Fibroblast of villous mesenchyme (primary cell): Measurements from ENCODE around the gene PRDM15. TPM values are rescaled to one million over a fixed set of nuclear protein-coding genes. Genes with fewer than 3 reads are reported as not detected.

Source experiments
- DNase-seq: peaks from one replicate; pipeline ENCODE4 v3.0.0-alpha.2; 2010; ENCODE audit warnings: low read depth
- H3K4me3 ChIP-seq: 2 replicates; pipeline ENCODE4 v1.5.1; 2011; ENCODE audit warnings: low read depth, mild to moderate bottlenecking, low read length
- CTCF ChIP-seq: IDR thresholded peaks from 2 replicates; pipeline ENCODE4 v1.5.1; 2012; ENCODE audit warnings: low read depth, mild to moderate bottlenecking, low read length; ENCODE audit not compliant: insufficient read depth
- small RNA-seq: library from RNA; depleted of rRNA; stranded (forward); fragments of <200 nt; gene quantifications from one replicate; pipeline ENCODE3, GENCODE V24; 2012
- total RNA-seq: library from RNA; depleted of rRNA; stranded (reverse); fragments of >200 nt; gene quantifications from 2 replicates; pipeline ENCODE4 v1.2.3, GENCODE V29; 2012

The PRDM15 gene
- total RNA-seq, 1 donor, result 5.2 TPM

- no peak for DNase-seq
- no peak for TF ChIP-seq CTCF
- H3K4me3 ChIP-seq, result no peak overlapping the region
Measured at GRCh38 chr21:41751611-41752011, 127.5 kb downstream of the PRDM15 start.

GRCh38 chr21:41750532-41751151, 128.5 kb downstream of the PRDM15 start:
- H3K4me3 ChIP-seq, result no peak overlapping the region
- no peak for DNase-seq
- no peak for TF ChIP-seq CTCF

- TF ChIP-seq CTCF, result no peak
- DNase-seq, result no peak
- H3K4me3 ChIP-seq, result no peak overlapping the region
Measured at GRCh38 chr21:41750051-41750450, 129.1 kb downstream of the PRDM15 start.

GRCh38 chr21:41749286-41749685, 129.9 kb downstream of the PRDM15 start:
- H3K4me3 ChIP-seq, result no peak overlapping the region
- TF ChIP-seq CTCF, result no peak
- no peak for DNase-seq

Small RNA genes lying within 50 kb of the gene (small RNA-seq; reads per million reads assigned to genes)
- gene RF00334, result not detected

Other genes starting within 250 kb of the PRDM15 start
- not detected in 2 replicates for gene RIPK4, start 112.3 kb downstream of the PRDM15 start, total RNA-seq
- gene C2CD2, start 74.7 kb upstream of the PRDM15 start, total RNA-seq, result 22.2 and 25.0 TPM in 2 replicates
- gene ZBTB21, start 131.0 kb upstream of the PRDM15 start, total RNA-seq, result 18.7 and 19.0 TPM in 2 replicates
- under 0.01 TPM in 1 of 2 replicates, not detected in the other for gene UMODL1, start 192.0 kb upstream of the PRDM15 start, total RNA-seq